ENCODE results near the gene BRD2. TPM values are rescaled to one million over a fixed set of nuclear protein-coding genes. Genes with fewer than 3 reads are reported as not detected.

BRD2 gene
- total RNA-seq, 1 donor: 145 TPM

DNA sequence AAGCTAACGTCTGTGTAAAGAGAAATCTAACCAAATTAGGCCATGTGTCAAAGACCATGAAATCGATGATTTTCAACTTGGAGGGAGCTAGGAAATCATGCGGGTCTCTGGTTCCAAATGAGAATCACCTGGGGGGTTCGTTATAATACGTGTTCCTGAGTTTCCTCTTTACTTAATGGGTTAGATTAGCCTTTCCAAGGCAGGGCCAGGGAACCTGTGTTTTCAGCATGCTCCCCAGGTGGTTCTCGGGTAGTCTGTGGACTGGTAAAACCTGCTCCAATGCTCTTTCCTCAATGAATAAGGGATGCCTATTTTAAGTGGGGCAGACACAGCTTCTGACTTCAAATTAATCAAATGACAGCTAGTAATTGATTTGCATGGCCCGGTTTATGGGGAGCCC is 42.0 kb downstream of the BRD2 start:
- DNase-seq (ENCODE audit: low read depth): no peak
- TF ChIP-seq, protein P1, sequence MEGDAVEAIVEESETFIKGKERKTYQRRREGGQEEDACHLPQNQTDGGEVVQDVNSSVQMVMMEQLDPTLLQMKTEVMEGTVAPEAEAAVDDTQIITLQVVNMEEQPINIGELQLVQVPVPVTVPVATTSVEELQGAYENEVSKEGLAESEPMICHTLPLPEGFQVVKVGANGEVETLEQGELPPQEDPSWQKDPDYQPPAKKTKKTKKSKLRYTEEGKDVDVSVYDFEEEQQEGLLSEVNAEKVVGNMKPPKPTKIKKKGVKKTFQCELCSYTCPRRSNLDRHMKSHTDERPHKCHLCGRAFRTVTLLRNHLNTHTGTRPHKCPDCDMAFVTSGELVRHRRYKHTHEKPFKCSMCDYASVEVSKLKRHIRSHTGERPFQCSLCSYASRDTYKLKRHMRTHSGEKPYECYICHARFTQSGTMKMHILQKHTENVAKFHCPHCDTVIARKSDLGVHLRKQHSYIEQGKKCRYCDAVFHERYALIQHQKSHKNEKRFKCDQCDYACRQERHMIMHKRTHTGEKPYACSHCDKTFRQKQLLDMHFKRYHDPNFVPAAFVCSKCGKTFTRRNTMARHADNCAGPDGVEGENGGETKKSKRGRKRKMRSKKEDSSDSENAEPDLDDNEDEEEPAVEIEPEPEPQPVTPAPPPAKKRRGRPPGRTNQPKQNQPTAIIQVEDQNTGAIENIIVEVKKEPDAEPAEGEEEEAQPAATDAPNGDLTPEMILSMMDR (IDR thresholded peaks at IDR 0.05; ENCODE audit: insufficient read depth, low read length): no peak
- no peak overlapping the region for H3K4me3 ChIP-seq (ENCODE audit: low read depth, low read length)

DNA sequence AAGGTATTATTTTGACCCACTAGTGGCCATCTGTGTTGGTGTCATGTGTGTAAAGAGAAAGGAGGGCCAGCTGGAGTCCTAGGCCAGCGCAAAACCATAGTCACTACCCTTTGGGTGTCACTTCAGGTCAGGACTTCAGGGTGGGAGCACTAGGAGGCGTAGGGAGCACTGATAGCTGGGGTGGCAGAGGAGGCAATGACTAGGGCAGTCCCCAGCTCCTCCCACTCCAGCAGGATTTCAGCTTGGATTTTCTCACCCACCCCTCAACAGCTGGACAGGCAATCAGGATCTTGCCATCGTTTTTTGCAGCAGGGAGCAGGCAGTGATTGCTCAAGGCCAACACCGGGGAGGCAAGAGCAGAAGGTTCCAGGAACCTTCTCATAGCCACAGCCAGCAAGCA is 45.2 kb downstream of the BRD2 start:
- H3K4me3 ChIP-seq (ENCODE audit: low read depth, low read length): no peak overlapping the region
- TF ChIP-seq, protein P1 (IDR thresholded peaks at IDR 0.05; ENCODE audit: insufficient read depth, low read length): no peak
- DNase-seq (ENCODE audit: low read depth): no peak

DNA sequence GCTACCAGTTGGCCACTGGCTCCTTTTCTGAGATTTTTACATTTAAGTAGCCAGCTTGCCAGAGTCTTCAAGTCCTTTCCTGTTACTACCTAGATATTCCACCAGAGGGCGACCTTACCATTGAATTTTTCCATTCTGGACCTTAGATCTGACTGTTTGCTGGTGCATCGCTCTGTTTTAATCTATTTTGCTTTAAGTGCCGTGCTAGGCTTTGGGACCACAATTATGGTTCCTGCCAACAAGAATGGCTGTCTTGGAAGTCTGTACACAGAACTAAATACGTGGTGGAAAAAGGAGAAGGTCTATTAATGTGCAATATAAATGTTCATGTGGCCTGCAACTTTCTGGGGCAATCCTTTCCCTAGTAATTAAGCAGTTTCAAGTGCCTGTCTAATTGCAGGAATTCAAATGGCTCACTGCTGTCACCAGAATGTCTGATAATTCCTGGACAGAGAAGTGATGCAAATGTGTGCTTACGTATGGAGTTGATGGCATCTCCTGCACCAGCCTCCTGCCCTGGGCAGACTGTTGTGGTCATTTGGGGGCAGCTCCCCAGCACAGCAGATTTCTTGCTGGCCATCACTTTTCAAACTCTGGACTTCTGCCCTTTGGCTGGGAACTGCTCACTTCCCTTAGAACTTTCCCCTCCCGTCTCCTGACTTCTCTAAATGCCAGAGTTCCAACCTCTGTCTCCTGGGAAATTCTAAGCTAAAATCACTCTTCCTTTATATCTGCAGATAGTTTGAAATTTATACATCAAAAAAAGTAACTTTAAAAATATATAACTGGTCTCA is 46.6 kb downstream of the BRD2 start:
- TF ChIP-seq, protein P1 (IDR thresholded peaks at IDR 0.05; ENCODE audit: insufficient read depth, low read length): peak; percentile 76

DNA sequence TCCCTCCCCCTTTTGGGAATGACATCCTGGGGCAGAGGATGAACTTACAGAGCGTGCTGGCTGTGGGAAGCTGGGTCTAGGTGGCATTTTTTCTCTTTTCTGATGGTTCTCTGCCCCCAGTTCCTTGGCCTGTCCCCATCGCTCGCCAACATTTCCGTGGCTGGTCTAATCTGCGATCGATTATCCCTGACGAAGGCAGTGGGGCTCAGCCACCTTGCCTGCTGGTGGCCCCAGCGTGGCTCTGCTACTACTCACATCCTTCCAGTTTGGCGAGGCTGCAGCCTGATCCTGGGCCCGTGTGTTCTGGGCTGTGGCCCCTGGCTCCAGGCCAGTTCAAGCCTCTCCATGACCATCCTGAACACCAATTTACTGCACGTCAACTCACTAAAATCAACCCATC is 47.4 kb downstream of the BRD2 start:
- no peak for DNase-seq (ENCODE audit: low read depth)
- no peak overlapping the region for H3K4me3 ChIP-seq (ENCODE audit: low read depth, low read length)
- TF ChIP-seq, protein P1 (IDR thresholded peaks at IDR 0.05; ENCODE audit: insufficient read depth, low read length): no peak

More for the DNA sequence above, 46.6 kb downstream of the BRD2 start:
- no peak overlapping the region for H3K4me3 ChIP-seq (ENCODE audit: low read depth, low read length)
- peak; percentile 93 for DNase-seq (ENCODE audit: low read depth)

DNA sequence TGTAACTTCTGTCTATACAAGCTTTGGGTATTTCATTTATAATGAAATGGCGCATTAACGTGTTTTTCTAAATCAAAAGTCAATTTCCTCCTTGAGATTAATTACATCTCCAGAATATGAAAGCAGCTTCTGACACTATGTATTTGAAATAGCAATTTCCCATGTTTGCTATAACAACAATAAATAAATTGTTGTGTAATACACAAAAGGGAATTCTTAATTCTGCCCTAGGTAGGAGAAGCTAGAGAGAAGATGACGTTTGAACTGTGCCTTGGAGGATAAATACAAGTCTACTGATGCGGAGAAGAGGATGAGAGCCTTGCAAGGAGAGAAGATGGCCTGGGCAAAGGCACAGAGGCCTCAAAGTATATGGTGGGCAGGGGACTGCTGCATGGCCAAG is 48.6 kb downstream of the BRD2 start:
- H3K4me3 ChIP-seq (ENCODE audit: low read depth, low read length): no peak overlapping the region
- DNase-seq (ENCODE audit: low read depth): no peak
- TF ChIP-seq, protein P1 (IDR thresholded peaks at IDR 0.05; ENCODE audit: insufficient read depth, low read length): no peak

DNA sequence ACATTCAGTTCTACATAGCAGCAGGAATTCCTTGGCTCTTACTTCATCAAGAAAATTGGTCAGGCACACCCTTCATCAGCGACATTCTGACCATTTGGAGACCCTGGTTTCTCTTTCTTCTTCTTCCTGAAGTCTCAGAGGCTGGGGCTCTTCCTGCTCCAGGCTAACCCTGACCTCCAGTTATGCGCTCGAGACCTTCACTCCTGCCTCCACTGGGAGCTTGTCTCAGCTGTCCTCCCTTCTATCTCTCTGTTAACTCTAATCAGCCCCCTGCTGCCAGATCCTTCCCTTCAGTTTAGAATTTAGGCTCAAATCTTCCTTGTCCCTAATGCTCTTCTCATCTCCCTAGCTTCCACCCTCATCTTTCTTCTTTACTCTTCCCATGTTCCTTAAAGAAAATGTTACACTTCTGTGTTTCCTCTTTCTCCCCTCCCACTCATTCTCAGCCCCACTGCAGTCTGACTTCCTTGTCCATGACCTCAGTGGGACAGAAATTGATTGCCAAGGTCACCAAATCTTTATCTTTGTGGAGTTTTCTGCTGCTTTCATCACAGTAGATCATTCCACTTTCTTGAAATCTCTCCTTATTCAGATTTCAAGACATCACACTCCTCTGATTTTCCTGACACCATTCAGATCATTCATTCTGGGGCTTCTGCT is 49.4 kb downstream of the BRD2 start:
- TF ChIP-seq, protein P1 (IDR thresholded peaks at IDR 0.05; ENCODE audit: insufficient read depth, low read length): no peak
- no peak overlapping the region for H3K4me3 ChIP-seq (ENCODE audit: low read depth, low read length)
- no peak for DNase-seq (ENCODE audit: low read depth)

Data from fibroblast of the aortic adventitia (primary cell).